Glutamatergic neuron (in vitro differentiated cells): ENCODE results near the gene ARFGEF3. TPM values are rescaled to one million over a fixed set of nuclear protein-coding genes. Genes with fewer than 3 reads are reported as not detected.

Experiments
- DNase-seq: peaks from one replicate; pipeline ENCODE4 v3.0.0; 2022
- H3K27ac Mint-ChIP-seq: one replicate; pipeline ENCODE4 v1.8.0; 2020; ENCODE audit warnings: mild to moderate bottlenecking, mixed read lengths, inconsistent platforms; ENCODE audit not compliant: unreplicated experiment
- H3K27me3 Mint-ChIP-seq: one replicate; pipeline ENCODE4 v1.8.0; 2020; ENCODE audit warnings: mild to moderate bottlenecking, moderate library complexity, mixed read lengths, inconsistent platforms; ENCODE audit not compliant: unreplicated experiment
- H3K36me3 Mint-ChIP-seq: one replicate; pipeline ENCODE4 v1.8.0; 2020; ENCODE audit warnings: mild to moderate bottlenecking, mixed read lengths, inconsistent platforms; ENCODE audit not compliant: unreplicated experiment
- H3K4me1 Mint-ChIP-seq: one replicate; pipeline ENCODE4 v1.8.0; 2020; ENCODE audit warnings: mild to moderate bottlenecking, low read depth, mixed read lengths, inconsistent platforms; ENCODE audit not compliant: unreplicated experiment
- H3K4me3 Mint-ChIP-seq: one replicate; pipeline ENCODE4 v1.8.0; 2020; ENCODE audit warnings: mild to moderate bottlenecking, mixed read lengths, inconsistent platforms; ENCODE audit not compliant: unreplicated experiment
- H3K9me3 Mint-ChIP-seq: one replicate; pipeline ENCODE4 v1.8.0; 2020; ENCODE audit warnings: mild to moderate bottlenecking, moderate library complexity, mixed read lengths, inconsistent platforms; ENCODE audit not compliant: unreplicated experiment
- CTCF ChIP-seq: fragments of 200-600 bp; sonication (generic); IDR thresholded peaks from one replicate; pipeline ENCODE4 v1.5.0; 2021; ENCODE audit not compliant: partially characterized antibody, unreplicated experiment
- total RNA-seq: library from RNA; stranded (reverse); fragmentation: NEBNext Ultra II Directional; extraction: Animal tissue kit (Norgen Biotek cat#: 25700); gene quantifications from one replicate; pipeline ENCODE4 v1.2.1, GENCODE V29; 2021; ENCODE audit not compliant: unreplicated experiment

Gene ARFGEF3
- total RNA-seq, 1 donor from 2014 or later = 15.3 TPM

- DNase-seq = no peak
- no peaks in the 10 kb centered on the region for H3K27me3 Mint-ChIP-seq
- TF ChIP-seq CTCF = no peak
- no peak overlapping the region for H3K27ac Mint-ChIP-seq
- H3K9me3 Mint-ChIP-seq = no peaks in the 10 kb centered on the region
- peaks cover 7% of the 10 kb centered on the region for H3K36me3 Mint-ChIP-seq
- H3K4me1 Mint-ChIP-seq = no peaks in the 10 kb centered on the region
- H3K4me3 Mint-ChIP-seq = no peak overlapping the region
Measured at GRCh38 chr6:138323821-138324220, 162.1 kb downstream of the ARFGEF3 start.

DNA sequence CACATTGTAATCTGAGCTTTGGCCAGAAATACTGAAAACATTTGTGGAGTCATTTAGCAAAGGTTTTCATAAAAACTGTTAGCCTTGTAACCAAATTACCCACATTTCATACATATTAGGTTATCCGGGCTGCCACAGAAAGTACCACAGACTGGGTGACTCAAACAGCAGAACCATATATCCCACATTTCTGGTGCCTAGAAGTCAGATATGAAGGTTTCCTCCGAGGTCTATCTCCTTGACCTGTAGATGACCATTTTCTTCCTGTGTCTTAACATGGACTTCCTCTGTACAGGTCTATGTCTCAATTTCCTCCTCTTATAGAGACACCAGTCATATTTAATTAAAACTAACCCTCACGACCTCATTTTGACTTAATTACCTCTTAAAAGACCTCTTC lies 166.5 kb downstream of the ARFGEF3 start:
- Mint-ChIP-seq H3K4me3 (no peak overlapping the region), H3K36me3 (no peaks in the 10 kb centered on the region), H3K27ac (no peak overlapping the region), H3K9me3 (no peaks in the 10 kb centered on the region), H3K27me3 (no peaks in the 10 kb centered on the region), H3K4me1 (no peaks in the 10 kb centered on the region)
- no peak for DNase-seq
- TF ChIP-seq CTCF = no peak

DNA sequence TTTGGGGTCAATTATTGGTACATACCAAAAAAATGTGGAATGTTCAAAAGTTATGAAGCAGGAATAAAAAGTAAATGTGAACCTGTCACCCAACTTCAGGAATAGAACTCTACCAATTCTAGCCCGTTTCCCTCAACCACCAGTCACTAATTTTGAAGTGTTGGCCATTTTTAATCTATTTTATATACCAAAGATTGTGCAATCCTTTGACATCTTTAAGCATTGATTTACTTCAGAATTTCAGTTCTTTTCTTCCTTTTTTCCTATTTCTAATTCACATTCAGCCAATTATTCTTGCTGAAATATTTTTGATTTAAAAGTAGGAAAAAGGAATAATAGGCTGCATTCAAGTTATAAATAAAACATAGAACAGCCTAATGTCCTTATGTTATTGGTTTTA lies 169.0 kb downstream of the ARFGEF3 start:
- H3K27me3 Mint-ChIP-seq = no peaks in the 10 kb centered on the region
- H3K4me3 Mint-ChIP-seq = no peak overlapping the region
- no peaks in the 10 kb centered on the region for H3K4me1 Mint-ChIP-seq
- no peak overlapping the region for H3K27ac Mint-ChIP-seq
- TF ChIP-seq CTCF = no peak
- no peak for DNase-seq
- H3K9me3 Mint-ChIP-seq = no peaks in the 10 kb centered on the region
- H3K36me3 Mint-ChIP-seq = peaks cover 4% of the 10 kb centered on the region

DNA sequence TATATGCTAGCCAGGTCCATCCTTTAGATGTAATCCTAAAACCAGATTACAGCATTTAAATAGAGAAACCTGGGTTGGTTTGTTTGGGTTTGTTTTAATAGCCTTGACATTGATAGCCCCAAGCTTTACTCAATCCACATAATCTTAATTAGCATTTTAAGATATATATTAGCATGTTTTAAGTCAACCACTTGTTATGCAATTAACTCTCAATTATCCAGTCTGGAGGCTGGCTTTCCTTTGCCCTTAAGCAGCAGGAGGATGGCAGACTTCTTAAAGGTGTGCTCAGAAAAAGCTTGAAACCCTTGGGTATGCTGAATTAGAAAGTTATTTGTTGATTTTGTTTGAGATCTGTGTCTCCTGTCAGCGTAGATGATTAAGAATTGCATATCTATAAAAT lies 169.7 kb downstream of the ARFGEF3 start:
- Mint-ChIP-seq H3K4me3 (no peak overlapping the region), H3K4me1 (no peaks in the 10 kb centered on the region), H3K27ac (no peak overlapping the region), H3K36me3 (peaks cover 4% of the 10 kb centered on the region), H3K27me3 (no peaks in the 10 kb centered on the region), H3K9me3 (no peaks in the 10 kb centered on the region)
- no peak for DNase-seq
- TF ChIP-seq CTCF = no peak

- DNase-seq = no peak
- Mint-ChIP-seq H3K27me3 (no peaks in the 10 kb centered on the region), H3K27ac (no peak overlapping the region), H3K4me1 (no peaks in the 10 kb centered on the region), H3K4me3 (no peak overlapping the region), H3K9me3 (no peaks in the 10 kb centered on the region), H3K36me3 (peaks cover 4% of the 10 kb centered on the region)
- no peak for TF ChIP-seq CTCF
Measured at GRCh38 chr6:138331984-138332383, 170.2 kb downstream of the ARFGEF3 start.
